ENCODE data around the gene ATP11A. TPM values are rescaled to one million over a fixed set of nuclear protein-coding genes. Genes with fewer than 3 reads are reported as not detected.

The ATP11A gene
- total RNA-seq, 4 donors from 2014 or later = 18.6 to 30.3 (median 26.8) TPM

- TF ChIP-seq, protein P1, sequence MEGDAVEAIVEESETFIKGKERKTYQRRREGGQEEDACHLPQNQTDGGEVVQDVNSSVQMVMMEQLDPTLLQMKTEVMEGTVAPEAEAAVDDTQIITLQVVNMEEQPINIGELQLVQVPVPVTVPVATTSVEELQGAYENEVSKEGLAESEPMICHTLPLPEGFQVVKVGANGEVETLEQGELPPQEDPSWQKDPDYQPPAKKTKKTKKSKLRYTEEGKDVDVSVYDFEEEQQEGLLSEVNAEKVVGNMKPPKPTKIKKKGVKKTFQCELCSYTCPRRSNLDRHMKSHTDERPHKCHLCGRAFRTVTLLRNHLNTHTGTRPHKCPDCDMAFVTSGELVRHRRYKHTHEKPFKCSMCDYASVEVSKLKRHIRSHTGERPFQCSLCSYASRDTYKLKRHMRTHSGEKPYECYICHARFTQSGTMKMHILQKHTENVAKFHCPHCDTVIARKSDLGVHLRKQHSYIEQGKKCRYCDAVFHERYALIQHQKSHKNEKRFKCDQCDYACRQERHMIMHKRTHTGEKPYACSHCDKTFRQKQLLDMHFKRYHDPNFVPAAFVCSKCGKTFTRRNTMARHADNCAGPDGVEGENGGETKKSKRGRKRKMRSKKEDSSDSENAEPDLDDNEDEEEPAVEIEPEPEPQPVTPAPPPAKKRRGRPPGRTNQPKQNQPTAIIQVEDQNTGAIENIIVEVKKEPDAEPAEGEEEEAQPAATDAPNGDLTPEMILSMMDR (IDR thresholded peaks at IDR 0.05; ENCODE audit: low read depth) = no peak
Measured at GRCh38 chr13:112845511-112846144, 155.8 kb downstream of the ATP11A start.

DNA sequence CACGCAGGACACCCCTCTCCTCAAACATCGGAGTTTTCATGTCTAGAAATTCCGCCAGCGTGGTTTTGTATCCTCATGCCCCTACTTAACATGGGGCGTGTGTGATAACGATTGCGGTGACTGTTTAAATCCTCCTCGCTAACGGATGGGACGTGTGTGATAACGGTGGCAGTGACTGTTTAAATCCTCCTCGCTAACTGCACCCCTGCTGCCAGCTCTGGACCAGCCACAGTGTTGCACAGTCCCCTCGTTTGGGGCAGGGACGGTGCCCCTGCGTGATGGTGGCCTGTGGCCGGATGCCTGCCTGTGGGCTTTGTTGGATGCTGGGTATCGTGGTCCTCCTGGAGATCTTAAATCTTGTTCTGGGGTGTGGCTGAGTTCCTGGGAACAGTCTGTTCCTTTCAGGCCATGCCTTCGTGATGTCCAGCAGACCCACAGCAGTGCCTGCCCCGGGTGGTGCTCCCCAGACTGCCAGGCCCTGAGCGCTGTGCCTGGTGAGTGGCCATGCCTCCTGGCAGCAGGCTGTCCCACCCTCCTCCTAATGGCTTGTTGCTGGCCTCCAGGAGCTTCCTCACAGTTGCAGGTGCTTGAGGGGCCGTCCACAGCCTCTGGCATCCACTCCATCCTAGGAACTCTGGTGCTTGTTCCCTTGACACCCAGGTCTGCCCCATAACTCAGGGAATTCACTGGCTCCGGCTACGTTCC is 156.7 kb downstream of the ATP11A start:
- TF ChIP-seq, protein P1 (IDR thresholded peaks at IDR 0.05; ENCODE audit: low read depth) = no peak

DNA sequence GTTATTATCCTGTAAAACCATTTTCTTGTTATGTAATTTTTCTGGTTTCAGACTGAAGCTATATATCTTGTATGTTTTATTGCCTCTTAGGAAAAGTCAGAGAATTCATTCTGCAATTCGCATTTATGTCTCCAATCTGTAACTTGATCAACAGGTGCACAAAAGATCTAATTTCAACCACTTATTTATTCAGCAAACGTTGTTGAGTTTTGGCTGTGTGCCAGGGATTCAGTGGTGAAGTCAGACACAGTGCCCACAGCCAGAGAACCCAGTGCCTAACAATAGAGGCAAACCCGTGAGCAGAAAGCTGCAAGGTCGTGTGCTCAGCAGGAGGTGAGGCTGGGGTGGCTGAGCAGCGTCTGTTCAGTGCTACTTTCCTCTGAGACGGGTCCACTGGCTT is 159.7 kb downstream of the ATP11A start:
- TF ChIP-seq, protein P1 (IDR thresholded peaks at IDR 0.05; ENCODE audit: low read depth) = no peak

DNA sequence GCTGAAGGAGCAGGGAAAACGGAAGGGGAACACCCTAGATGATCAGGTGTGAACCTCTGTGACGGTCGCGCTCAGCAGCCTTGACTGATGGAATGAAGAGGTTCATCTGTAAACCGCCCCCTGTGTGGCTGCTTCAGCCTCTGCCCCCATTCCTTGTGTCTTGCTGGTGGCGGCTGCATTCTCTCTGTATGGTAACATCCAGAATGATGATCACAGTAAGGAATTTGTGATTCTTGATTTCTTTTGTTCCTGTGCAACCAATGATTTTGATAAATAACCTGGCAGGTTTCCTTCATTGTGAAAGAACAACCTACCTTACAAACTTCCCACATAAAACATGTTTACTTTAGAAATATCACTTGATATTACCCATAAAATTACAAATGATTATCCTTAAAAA is 160.4 kb downstream of the ATP11A start:
- TF ChIP-seq, protein P1 (IDR thresholded peaks at IDR 0.05; ENCODE audit: low read depth) = no peak

GRCh38 chr13:112851107-112852038 is 161.5 kb downstream of the ATP11A start:
- TF ChIP-seq, protein P1 (IDR thresholded peaks at IDR 0.05; ENCODE audit: low read depth) = no peak

DNA sequence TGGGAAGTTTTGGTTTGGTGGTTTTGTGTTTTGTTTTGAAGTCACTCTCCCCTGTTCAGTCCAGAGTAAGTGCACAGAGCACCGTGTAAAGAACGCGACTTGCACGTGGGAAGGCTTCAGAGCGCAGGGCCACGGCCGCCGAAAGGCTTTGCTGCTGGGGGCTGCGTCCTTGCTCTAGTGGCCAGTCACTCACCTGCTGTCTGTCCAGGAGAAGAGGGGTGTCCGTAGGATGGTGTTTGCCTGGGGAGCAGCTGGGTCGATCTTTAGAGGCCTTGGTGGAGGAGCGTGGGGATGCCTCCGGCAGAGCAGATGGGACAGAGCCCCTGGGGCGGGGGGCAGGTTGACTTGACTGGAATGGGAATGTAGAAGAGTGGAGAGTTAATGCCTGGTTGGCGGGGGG is 162.6 kb downstream of the ATP11A start:
- TF ChIP-seq, protein P1 (IDR thresholded peaks at IDR 0.05; ENCODE audit: low read depth) = no peak

DNA sequence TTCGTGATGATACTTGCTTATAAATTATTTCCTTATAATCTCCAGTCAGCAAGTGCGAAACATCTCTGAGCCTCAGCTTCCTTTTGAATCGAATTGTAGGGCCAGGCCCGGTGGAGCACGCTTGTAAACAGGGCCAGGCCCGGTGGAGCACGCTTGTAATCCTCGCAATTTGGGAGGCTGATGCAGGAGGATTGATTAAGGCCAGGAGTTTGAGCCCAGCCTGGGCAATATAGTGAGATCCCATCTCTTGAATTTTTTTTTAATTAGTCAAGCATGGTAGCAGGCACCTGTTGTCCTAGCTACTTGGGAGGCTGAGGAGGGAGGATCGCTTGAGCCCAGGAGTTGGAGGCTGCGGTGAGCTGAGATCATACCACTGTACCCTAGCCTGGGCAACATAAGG is 163.0 kb downstream of the ATP11A start:
- TF ChIP-seq, protein P1 (IDR thresholded peaks at IDR 0.05; ENCODE audit: low read depth) = no peak
